HG03196 (cell line): Measurements from ENCODE around the gene GPSM1.
"Not testable (repeated sequence)": the region's sequence is repeated elsewhere in the genome, so short reads cannot be mapped to it uniquely, and the experiment has no call there.

Experiments
- ATAC-seq: cut with Tn5 transposase; IDR thresholded peaks from one replicate; pipeline ENCODE4 v1.9.1; 2021; ENCODE audit not compliant: unreplicated experiment

The GPSM1 gene

GRCh38 chr9:136393531-136393930 is 66.2 kb downstream of the GPSM1 start:
- no peak for ATAC-seq

- no peak for ATAC-seq
These were observed 67.1 kb downstream of the GPSM1 start for GRCh38 chr9:136394312-136395019.

GRCh38 chr9:136395020-136395340 is 67.6 kb downstream of the GPSM1 start:
- ATAC-seq: no peak

- ATAC-seq: no peak
These were observed 68.2 kb downstream of the GPSM1 start for GRCh38 chr9:136395345-136396218.

GRCh38 chr9:136396219-136396515 is 68.8 kb downstream of the GPSM1 start:
- ATAC-seq: no peak

GRCh38 chr9:136397643-136398042 is 70.3 kb downstream of the GPSM1 start:
- ATAC-seq: no peak

GRCh38 chr9:136398286-136398685 is 70.9 kb downstream of the GPSM1 start:
- ATAC-seq: no peak

- ATAC-seq: peak; percentile 31
These were observed 72.1 kb downstream of the GPSM1 start for GRCh38 chr9:136399176-136400037.

- ATAC-seq: peak; percentile 55
These were observed 72.9 kb downstream of the GPSM1 start, which contains the start of gene SNAPC4 for GRCh38 chr9:136400038-136400834. SNAPC4 (minus strand) TSS chr9:136400170; CDS start chr9:136398428, 1,742 bp downstream.

GRCh38 chr9:136401173-136401922 is 74.0 kb downstream of the GPSM1 start:
- no peak for ATAC-seq

- no peak for ATAC-seq
These were observed 74.7 kb downstream of the GPSM1 start for GRCh38 chr9:136402067-136402466.

- ATAC-seq: no peak
These were observed 76.2 kb downstream of the GPSM1 start for GRCh38 chr9:136403538-136403914.

GRCh38 chr9:136403915-136404800 is 76.8 kb downstream of the GPSM1 start:
- ATAC-seq: no peak

GRCh38 chr9:136404801-136405136 is 77.4 kb downstream of the GPSM1 start:
- ATAC-seq: no peak

GRCh38 chr9:136405481-136405880 is 78.1 kb downstream of the GPSM1 start:
- ATAC-seq: no peak

- not testable (repeated sequence) for ATAC-seq
These were observed 78.6 kb downstream of the GPSM1 start for GRCh38 chr9:136405904-136406303.

GRCh38 chr9:136407061-136407460 is 79.7 kb downstream of the GPSM1 start:
- ATAC-seq: not testable (repeated sequence)

- no peak for ATAC-seq
These were observed 80.6 kb downstream of the GPSM1 start for GRCh38 chr9:136407911-136408310.
